KOPT-K1 (cell line): ENCODE measurements around the gene ZNF524.

Experiments used
- H3K27ac ChIP-seq: fragments of 200-600 bp; sonication (generic); 2 replicates; pipeline ENCODE4 v1.5.1; 2016; ENCODE audit warnings: antibody characterized with exemption, mild to moderate bottlenecking, low read depth, low read length; ENCODE audit not compliant: poor library complexity, severe bottlenecking
- H3K36me3 ChIP-seq: fragments of 200-600 bp; sonication (generic); 2 replicates; pipeline ENCODE4 v1.5.1; 2017; ENCODE audit warnings: antibody characterized with exemption, mild to moderate bottlenecking, low read length, moderate library complexity; ENCODE audit not compliant: insufficient read depth
- H3K9me3 ChIP-seq: fragments of 200-600 bp; sonication (generic); 2 replicates; pipeline ENCODE4 v1.5.1; 2017; ENCODE audit warnings: antibody characterized with exemption, low read length, mild to moderate bottlenecking; ENCODE audit not compliant: insufficient read depth, poor library complexity, severe bottlenecking

ZNF524 gene

DNA sequence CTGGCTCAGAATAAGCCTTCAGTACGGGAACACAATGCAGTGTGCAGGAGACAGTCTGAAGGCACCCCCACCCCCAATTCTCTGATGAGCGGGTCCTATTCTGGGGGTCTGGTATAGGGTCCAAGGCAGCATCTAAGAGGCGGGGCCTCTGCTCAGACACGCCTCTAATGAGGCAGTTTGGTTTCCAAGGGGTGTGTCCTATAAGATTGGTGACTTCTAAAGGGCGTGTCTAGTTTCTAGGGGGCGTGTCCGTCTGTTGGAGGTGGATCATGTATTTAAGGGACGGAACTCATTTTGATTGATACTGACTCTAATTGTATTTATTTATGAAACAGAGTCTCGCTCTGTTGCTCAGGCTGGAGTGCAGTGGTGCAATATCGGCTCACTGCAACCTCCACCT is 9.5 kb upstream of the ZNF524 start:
- Histone ChIP-seq H3K27ac (no peak overlapping the region), H3K36me3 (peaks cover 36% of the 10 kb centered on the region; the same call in 1 of the 2 replicates), H3K9me3 (no peaks in the 10 kb centered on the region)

DNA sequence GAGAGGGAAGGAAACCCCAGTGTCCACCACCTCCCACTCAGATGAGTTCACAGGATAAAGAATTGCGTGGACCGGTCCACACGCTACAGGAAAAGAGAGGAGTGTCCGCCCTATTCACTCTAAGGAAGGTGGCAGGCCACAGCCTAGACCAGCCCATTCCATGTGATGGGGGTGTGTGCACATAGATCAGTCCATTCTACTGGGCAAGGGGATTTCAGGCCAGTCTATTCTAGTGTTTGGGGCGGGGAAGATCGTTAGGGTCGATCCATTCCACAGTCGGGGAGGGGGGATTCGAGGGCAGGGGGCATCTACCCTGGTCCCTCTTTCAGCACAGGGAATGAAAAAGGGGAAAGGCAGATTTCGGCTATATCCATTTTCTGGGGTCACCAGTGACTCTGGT is 8.5 kb upstream of the ZNF524 start:
- H3K27ac ChIP-seq = no peak overlapping the region
- H3K36me3 ChIP-seq = peaks cover 46% of the 10 kb centered on the region
- no peaks in the 10 kb centered on the region for H3K9me3 ChIP-seq

DNA sequence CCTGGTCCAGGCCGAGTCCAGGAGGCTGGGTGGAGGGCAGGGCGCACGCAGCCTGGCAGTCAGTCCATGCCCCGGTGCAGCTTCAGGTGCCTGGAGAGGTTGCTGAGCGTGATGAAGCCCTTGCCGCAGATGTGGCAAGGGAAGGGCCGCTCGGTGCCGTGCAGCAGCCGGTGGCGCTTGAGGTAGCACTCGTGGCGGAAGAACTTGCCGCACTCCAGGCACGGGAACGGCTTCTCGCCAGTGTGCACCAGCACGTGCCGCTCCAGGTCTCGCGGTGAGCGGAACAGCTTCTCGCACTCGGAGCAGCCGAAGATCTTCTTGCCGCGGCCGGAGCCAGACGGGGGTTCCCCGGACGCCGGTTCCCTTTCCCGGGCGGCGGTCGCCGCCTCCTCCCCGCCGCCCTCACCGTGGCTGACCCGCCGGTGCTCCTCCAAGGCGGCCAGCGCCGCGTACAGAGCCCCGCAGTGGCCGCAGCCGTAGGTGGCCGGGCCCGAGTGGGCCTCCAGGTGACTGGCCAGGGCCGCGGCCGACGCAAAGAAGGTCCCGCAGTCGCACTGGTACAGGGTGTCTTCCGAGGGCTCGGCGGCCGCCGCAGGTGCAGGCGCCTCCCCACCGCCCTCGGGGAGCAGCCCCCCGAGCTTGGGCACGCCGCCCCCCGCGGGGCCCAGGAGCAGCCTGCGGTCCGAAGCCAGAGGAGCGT is 7.5 kb upstream of the ZNF524 start:
- no peak overlapping the region for H3K27ac ChIP-seq
- no peaks in the 10 kb centered on the region for H3K9me3 ChIP-seq
- peaks cover 54% of the 10 kb centered on the region for H3K36me3 ChIP-seq

DNA sequence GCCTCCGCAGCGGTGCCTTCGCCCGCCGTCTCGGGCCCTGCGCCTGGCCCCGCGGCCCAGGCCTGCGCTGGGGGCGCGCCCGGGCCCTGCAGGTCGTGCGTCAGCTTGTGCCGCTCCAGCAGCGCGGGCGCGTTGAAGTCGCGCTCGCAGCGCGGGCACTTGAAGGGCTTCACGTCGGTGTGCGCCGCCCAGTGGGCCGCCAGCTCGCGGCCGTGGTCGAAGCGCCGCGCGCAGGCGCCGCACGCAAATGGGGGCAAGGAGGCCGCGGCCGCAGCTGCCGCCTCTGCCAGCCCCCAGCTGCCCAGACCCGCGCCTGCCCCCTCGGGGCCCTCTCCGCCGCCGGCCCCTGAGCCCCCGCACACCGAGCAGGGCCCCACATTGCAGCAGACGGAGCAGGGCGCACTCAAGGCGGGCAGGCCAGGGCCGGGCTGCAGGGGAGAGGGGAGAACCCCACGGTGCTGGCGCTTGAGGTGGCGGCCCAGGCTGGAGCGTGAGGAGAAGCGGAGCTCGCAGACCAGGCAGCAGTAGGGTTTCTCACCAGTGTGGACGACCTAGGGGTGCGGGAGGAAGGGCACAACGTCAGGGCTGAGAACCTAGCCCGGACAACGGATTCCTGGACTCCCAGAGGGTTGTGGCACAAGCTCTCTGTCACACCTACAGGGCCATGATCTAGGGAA is 6.9 kb upstream of the ZNF524 start:
- H3K27ac ChIP-seq = no peak overlapping the region
- H3K9me3 ChIP-seq = no peaks in the 10 kb centered on the region
- peaks cover 54% of the 10 kb centered on the region for H3K36me3 ChIP-seq

DNA sequence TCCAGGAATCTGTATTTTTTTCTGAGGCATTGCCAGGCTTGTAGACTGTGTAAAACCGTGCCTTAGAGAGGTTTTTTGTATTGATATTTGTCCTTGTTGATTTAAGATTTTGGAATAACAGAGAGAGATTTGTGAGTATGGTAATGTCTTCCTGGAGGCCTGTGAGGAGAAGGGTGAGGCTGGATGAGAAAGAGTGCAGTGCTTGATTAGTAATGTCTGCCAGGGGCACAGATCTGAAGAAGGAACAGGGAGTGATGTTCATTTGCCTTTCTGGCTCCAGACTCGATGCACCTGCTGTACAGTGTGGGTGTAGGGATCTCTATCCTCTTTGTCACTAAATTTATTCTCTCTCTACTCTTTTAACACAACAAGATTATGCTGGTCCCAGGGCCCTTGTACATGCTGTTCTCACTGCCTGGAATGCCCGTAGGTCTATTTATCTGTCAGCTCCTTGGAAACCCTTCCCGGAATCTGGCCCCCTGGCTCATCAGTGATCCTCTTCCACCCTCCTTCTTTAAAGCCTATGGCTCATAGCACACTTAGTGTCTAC is 5.0 kb upstream of the ZNF524 start:
- Histone ChIP-seq H3K36me3 (peaks cover 54% of the 10 kb centered on the region), H3K27ac (no peak overlapping the region), H3K9me3 (no peaks in the 10 kb centered on the region)

DNA sequence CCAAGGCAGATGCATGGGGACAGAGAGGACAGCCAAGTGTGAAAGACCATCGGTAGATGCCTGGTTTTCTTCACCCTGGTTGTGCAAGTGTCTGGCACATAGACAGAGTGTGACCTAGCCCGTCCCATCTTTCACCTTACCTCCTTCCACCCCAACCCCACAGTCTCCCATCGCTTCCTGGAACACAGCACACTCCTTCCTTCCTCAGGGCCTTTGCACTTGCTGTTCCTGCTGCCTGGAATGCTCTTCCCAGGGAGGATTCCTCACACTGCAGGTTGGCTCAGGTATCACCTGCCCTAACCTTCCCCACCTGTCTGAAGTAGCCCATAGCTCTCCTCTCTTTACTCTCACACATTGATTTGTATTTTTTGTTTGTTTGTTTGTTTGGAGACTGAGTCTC is 3.8 kb upstream of the ZNF524 start:
- Histone ChIP-seq H3K27ac (no peak overlapping the region), H3K9me3 (no peaks in the 10 kb centered on the region), H3K36me3 (peaks cover 53% of the 10 kb centered on the region)

DNA sequence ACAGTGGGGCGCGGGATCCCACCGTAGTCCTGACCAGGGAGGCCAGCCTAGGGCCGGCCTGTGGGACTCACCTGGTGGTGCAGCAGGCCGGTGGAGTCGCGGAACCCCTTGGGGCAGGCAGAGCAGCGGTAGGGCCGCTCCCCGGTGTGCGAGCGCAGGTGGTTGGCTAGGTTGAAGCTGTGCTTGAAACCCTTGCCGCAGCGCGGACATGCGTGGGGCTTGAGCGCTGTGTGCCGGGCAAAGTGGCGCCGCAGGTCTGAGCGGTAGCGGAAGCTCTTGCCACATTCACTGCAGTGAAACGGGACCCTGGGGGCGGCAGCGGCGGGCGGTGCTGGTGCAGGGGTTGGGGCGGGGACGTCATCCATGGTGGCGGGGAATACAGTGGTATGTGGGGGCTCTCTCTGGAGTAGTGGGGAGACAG is 2.6 kb upstream of the ZNF524 start:
- H3K36me3 ChIP-seq = peaks cover 41% of the 10 kb centered on the region
- H3K27ac ChIP-seq = no peak overlapping the region
- H3K9me3 ChIP-seq = no peaks in the 10 kb centered on the region

DNA sequence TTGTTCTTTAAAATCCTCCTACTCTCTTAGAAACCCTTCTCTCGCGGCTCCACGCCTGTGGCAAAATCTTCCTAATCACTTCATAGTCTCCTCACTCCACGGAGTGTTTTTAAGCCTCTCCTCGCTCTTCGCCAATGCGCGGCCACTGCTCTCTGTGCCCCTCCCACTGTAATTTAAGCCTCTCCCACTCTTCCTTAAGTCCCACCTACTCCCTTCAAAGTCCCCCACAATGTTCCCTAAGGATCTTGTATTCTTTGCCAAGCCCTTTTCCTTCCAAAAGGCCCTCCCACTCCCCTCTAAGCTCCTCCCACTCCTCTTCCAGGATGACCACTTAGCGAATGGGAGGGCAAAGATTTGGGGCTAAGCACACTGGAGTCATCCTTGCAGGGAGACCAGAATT is 2.1 kb upstream of the ZNF524 start:
- H3K27ac ChIP-seq = no peak overlapping the region
- H3K9me3 ChIP-seq = no peaks in the 10 kb centered on the region
- H3K36me3 ChIP-seq = peaks cover 37% of the 10 kb centered on the region

DNA sequence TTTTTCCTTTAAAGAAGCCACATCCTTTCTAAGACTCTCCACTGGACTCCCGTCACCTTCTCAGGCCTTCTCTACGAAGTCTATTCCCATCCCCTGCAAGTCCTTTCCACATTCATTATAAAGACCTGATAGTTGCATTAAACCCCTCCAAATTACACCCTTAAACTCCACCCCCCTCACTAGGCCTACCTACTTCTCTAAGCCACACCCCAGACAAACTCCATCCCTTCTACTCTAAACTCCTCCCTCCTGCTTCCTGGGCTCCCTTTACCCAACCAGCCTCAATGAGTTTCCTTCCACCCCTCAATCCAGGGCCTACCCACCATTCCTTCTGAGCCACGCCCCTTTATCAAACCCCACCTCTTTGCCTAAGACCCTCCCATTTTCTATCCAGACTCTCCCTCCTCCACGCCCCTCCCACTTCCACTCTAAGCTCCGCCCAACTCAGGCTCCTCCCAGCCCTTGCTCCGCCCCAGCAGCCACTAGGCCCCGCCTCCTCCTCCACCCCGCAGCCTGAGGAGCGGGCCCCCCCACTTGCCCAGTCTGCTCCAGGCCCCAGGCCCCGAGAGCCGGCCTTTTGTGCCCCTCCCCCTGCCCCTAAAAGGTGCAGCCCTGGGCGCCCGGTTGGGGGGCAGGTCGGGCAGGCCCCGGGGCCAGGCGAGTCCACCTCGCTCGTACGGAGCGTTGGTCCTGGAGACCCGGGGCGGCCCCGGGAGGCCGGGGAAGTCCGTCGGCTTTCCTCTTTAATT is 1.2 kb upstream of the ZNF524 start:
- no peaks in the 10 kb centered on the region for H3K9me3 ChIP-seq
- H3K27ac ChIP-seq = peak overlapping the region; percentile 97
- H3K36me3 ChIP-seq = peaks cover 31% of the 10 kb centered on the region

DNA sequence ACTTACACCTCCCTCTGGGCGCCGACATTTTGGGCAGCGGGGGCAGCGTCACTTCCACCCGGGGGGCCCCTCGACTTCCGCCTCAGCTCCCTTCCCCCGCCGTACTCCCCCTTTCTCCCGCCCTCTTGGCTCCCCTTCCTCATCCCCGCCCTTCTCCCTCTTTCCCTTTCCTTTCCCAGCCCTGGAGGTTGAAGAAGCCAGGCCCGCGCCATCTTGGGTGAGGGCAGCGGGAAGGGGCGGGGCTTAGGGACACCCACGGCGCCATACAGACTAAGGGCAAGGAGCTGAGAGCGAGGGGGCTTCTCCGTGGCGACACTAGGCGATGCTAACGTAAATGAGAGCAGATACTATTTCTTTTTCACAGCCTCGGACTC is 633 bp upstream of the ZNF524 start, which contains the start of gene FIZ1:
Gene FIZ1 (minus strand): TSS at position 50 of the 374 bp plus-strand sequence. CDS start 1,652 bp downstream, outside the sequence.
- Histone ChIP-seq H3K27ac (peak within 1 kb of the TSS; percentile 97), H3K36me3 (peaks cover 28% of the 10 kb centered on the region), H3K9me3 (no peaks in the 10 kb centered on the region)

DNA sequence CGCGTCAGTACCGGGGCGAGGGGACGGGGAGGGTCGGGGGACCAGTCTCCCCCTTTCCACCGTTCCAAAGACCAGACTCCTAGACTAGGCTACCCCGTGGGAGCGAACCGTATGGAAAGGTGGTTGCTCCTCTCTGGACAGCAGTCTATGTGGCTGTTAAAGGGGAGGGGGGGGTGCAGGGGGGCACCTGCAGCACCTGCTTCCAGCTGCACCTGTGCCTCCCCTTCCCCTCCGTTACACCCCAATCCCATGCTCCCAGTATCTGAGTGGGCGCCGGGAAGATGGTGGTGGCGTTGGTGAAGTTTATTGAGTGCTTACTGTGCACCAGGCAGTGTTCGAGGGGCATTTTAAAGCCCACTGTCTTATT is 557 bp downstream of the ZNF524 start:
- Histone ChIP-seq H3K36me3 (peaks cover 17% of the 10 kb centered on the region), H3K9me3 (no peaks in the 10 kb centered on the region), H3K27ac (peak overlapping the region; percentile 97)

DNA sequence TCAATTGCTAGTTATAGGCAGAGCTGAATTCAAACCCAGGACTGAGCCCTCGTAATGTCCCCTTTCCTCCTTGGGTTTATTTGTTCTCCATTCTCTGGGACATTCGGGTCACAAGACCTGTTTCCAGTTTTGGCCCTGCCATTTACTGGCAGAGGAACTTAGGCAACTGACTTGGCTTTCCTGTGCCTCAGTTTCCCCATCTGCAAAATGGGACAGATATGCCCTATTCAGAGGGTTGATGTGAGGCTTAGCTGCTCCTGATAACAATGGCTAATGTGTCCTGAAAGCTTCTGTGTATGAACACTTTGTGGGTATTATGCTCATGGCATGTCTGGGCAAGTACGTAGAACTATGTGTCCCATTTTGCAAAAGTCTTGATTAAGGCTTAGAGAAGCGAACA is 996 bp downstream of the ZNF524 start:
- Histone ChIP-seq H3K27ac (peak overlapping the region; percentile 97), H3K9me3 (no peaks in the 10 kb centered on the region), H3K36me3 (peaks cover 13% of the 10 kb centered on the region)

DNA sequence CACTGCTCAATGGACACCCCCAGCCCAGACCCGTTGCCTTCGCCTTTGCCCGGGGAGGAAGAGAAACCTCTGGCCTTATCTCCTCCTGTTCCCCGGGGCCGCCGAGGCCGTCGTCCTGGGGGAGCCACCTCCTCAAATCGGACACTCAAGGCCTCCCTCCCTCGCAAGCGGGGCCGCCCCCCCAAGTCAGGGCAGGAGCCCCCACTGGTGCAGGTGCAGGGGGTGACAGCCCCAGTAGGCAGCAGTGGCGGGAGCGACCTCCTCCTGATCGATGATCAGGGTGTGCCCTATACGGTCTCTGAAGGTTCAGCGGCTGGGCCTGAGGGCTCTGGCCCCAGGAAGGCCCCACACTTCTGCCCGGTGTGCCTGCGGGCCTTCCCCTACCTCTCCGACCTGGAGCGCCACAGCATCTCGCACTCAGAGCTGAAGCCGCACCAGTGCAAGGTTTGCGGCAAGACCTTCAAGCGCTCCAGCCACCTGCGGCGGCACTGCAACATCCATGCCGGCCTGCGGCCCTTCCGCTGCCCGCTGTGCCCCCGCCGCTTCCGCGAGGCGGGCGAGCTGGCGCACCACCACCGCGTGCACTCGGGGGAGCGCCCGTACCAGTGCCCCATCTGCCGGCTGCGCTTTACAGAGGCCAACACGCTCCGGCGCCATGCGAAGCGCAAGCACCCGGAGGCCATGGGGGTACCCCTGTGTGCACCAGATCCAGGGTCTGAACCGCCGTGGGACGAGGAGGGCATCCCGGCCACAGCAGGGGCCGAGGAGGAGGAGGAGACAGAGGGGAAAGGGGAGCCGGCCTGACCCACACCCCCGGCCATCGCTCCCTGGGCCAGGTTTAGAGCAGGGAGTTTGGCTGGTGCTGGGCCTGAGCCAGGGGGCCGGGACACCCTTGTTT is 2.3 kb downstream of the ZNF524 start:
- H3K9me3 ChIP-seq = no peaks in the 10 kb centered on the region
- no peak overlapping the region for H3K27ac ChIP-seq
- peaks cover under 1% of the 10 kb centered on the region; the same call in 1 of the 2 replicates for H3K36me3 ChIP-seq

DNA sequence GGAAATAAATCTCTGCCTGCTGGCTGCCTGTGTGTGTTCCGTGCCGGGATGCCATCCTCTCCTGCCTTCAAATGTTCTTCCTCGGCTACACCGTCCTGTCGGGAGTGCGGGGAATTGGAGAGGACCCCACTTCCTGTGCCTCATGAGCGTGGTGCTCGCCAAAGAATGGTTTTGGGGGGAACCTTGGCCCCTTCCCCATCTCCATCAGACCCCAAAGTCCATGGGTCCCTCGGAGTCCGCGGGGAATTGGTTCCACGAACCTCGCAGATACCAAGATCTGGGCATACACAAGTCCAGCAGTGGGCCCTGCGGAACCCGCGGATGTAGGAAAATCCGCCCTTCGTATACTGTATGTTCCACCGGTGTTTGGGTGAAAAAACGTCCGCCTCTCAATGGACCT is 3.0 kb downstream of the ZNF524 start:
- no peaks in the 10 kb centered on the region for H3K36me3 ChIP-seq
- H3K9me3 ChIP-seq = no peaks in the 10 kb centered on the region
- no peak overlapping the region for H3K27ac ChIP-seq
